ENCODE results near the gene UNC119. TPM values are rescaled to one million over a fixed set of nuclear protein-coding genes. Genes with fewer than 3 reads are reported as not detected.

Gene UNC119
- total RNA-seq, 3 donors from 2014 or later = 20.5 to 32.3 (median 23.2) TPM

GRCh38 chr17:28545787-28546415, 6.5 kb downstream of the UNC119 start:
- H3K36me3 ChIP-seq (ENCODE audit: low read depth) = no peaks in the 10 kb centered on the region
- H3K4me1 ChIP-seq (ENCODE audit: low read depth) = peaks cover 7% of the 10 kb centered on the region
- TF ChIP-seq CTCF (IDR thresholded peaks at IDR 0.05) = no peak
- DNase-seq (peak in 1 of 3 donors; percentile 22), ATAC-seq (no peak)
- H3K9me3 ChIP-seq = no peaks in the 10 kb centered on the region
- intact Hi-C loops (cut with DNase I, micrococcal nuclease) = loop anchor here in 1 of 2 donors (5.0 kb wide), 1 partner anchor 49 kb away; no protein-coding TSS in a partner anchor
- H3K4me3 ChIP-seq = no peak overlapping the region

- H3K9me3 ChIP-seq = no peaks in the 10 kb centered on the region
- no peaks in the 10 kb centered on the region for H3K36me3 ChIP-seq (ENCODE audit: low read depth)
- H3K4me1 ChIP-seq (ENCODE audit: low read depth) = peaks cover 7% of the 10 kb centered on the region
- intact Hi-C loops (cut with DNase I, micrococcal nuclease) = loop anchor here in 1 of 2 donors (5.0 kb wide), 1 partner anchor 48 kb away; no protein-coding TSS in a partner anchor
- TF ChIP-seq CTCF (IDR thresholded peaks at IDR 0.05) = no peak
- DNase-seq (peak in 1 of 3 donors; percentile 4), ATAC-seq (no peak)
- H3K4me3 ChIP-seq = no peak overlapping the region
Measured at GRCh38 chr17:28545141-28545503, 7.3 kb downstream of the UNC119 start.

- H3K4me3 ChIP-seq = no peak overlapping the region
- no peak for TF ChIP-seq CTCF (IDR thresholded peaks at IDR 0.05)
- ATAC-seq (no peak), DNase-seq (peak in 1 of 3 donors; percentile 10)
- intact Hi-C loops (cut with DNase I, micrococcal nuclease) = loop anchor here in 1 of 2 donors (5.0 kb wide), 1 partner anchor 47 kb away; no protein-coding TSS in a partner anchor
- no peaks in the 10 kb centered on the region for H3K9me3 ChIP-seq
- peaks cover 6% of the 10 kb centered on the region for H3K4me1 ChIP-seq (ENCODE audit: low read depth)
- no peaks in the 10 kb centered on the region for H3K36me3 ChIP-seq (ENCODE audit: low read depth)
Measured at GRCh38 chr17:28544402-28545140, 7.9 kb downstream of the UNC119 start.

- no peaks in the 10 kb centered on the region for H3K9me3 ChIP-seq
- DNase-seq = no peak
- H3K4me1 ChIP-seq (ENCODE audit: low read depth) = peaks cover under 1% of the 10 kb centered on the region
- H3K4me3 ChIP-seq = no peak overlapping the region
- TF ChIP-seq CTCF (IDR thresholded peaks at IDR 0.05) = no peak
- H3K36me3 ChIP-seq (ENCODE audit: low read depth) = no peaks in the 10 kb centered on the region
- no peak for ATAC-seq
- intact Hi-C loops (cut with DNase I, micrococcal nuclease) = no loop called here
Measured at GRCh38 chr17:28541439-28541838, 11.0 kb downstream of the UNC119 start.

- Histone ChIP-seq H3K4me1 (ENCODE audit: low read depth) (peaks cover 7% of the 10 kb centered on the region), H3K36me3 (ENCODE audit: low read depth) (no peaks in the 10 kb centered on the region), H3K4me3 (no peak overlapping the region), H3K9me3 (no peaks in the 10 kb centered on the region)
- peak in 2 of 3 donors; percentile 11 to 20 for DNase-seq
- ATAC-seq = no peak
- intact Hi-C loops (cut with DNase I, micrococcal nuclease) = no loop called here
- TF ChIP-seq CTCF (IDR thresholded peaks at IDR 0.05) = no peak
Measured at GRCh38 chr17:28540231-28540630, 12.2 kb downstream of the UNC119 start.

All from mucosa of descending colon (tissue), 3 donors.